ENCODE data around the gene CPT2.

Gene CPT2

GRCh38 chr1:53196485-53197290, at the start of gene CPT2:
Gene CPT2 (plus strand): TSS chr1:53196824. CDS start chr1:53196944, 120 bp downstream.
- peak; percentile 27 to 96 (median 86) for DNase-seq

- no peak for DNase-seq
These were observed 49.5 kb upstream of the CPT2 start for GRCh38 chr1:53147174-53147573.

DNA sequence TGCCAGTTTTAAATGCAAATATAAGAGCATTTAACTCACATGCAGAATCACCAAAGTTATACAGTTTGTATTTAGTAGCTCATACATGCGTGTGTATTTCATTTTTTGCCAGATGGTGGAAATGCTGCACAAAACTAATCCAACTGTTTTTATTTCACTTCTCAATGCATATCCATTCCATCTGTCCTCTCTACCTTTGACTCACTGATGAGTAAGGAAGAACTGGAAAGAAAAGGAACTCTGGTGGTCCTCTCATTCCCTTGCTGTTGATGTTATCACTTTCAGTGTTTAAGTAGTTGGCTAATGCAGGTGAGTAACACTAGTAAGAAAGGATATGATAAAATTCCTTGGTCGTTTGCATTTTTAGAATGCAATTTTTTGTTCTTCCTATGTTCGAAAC, 48.5 kb upstream of the CPT2 start:
- DNase-seq: no peak

DNA sequence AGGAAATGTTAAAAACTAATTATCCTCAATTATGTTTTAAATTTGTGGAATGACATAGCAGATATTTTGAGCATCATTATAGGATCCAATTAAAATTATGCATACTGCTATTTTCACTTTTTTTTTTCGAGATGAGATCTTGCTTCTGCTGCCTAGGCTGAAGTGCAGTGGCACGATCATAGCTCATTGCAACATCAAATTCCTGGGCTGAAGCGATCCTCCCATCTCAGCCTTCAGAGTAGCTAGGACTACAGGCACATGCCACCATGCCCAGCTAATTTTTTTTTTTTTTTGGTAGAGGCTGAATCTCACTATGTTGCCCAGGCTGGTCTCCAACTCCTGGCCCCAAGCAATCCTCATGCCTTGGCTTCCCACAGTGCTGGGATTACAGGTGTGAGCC, 42.9 kb upstream of the CPT2 start:
- DNase-seq: no peak

DNA sequence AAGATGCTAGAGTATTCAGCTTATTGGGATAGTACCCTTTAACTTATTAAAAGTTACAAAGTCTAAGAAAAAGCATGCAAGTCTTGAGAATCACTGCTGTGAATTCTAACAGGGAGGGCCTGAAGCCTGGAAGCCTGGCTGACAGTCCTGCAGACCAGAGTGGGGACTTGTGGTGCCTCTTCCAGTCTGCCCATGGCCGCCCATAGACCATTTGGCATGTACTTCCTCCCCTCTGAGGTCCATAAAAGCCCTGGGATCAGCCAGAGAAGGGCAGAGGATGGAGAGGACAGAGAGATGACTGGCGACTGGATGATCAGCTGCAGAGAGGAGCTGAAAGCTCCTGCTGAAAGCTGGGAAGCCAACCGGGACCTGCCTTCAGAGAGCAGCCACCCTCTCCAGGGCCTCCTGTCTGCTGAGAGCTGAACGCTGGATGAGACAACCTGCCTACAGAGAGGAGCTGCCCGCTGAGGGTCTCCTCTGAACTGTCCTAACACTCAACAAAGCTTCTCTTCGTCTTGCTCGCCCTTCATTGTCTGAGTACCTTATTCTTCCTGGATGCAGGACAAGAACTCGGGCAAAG, 41.7 kb upstream of the CPT2 start:
- no peak for DNase-seq

GRCh38 chr1:53155534-53155933, 41.1 kb upstream of the CPT2 start:
- DNase-seq: no peak

GRCh38 chr1:53155945-53156344, 40.7 kb upstream of the CPT2 start:
- DNase-seq: no peak

DNA sequence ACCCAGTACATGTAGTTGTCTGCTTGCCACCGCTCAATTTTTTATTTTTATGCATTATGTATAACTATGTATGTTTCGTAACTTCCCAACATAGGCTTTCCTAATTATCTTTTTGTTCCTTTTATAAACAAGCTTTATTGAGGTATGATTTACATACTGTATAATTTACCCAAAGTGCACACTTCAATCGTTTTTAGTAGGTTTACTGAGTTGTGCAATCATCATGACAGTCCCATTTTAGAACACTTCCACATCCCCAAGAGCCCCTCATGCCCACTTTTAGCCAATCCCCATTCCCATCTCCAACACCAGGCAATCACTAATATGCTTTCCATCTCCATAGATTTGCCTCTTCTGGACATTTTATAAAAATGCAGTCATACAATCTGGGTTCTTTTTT, 39.8 kb upstream of the CPT2 start:
- DNase-seq: no peak

GRCh38 chr1:53158900-53159299, 37.7 kb upstream of the CPT2 start:
- no peak for DNase-seq

GRCh38 chr1:53160924-53161378, 35.7 kb upstream of the CPT2 start:
- DNase-seq: no peak

GRCh38 chr1:53162621-53163020, 34.0 kb upstream of the CPT2 start:
- DNase-seq: no peak

DNA sequence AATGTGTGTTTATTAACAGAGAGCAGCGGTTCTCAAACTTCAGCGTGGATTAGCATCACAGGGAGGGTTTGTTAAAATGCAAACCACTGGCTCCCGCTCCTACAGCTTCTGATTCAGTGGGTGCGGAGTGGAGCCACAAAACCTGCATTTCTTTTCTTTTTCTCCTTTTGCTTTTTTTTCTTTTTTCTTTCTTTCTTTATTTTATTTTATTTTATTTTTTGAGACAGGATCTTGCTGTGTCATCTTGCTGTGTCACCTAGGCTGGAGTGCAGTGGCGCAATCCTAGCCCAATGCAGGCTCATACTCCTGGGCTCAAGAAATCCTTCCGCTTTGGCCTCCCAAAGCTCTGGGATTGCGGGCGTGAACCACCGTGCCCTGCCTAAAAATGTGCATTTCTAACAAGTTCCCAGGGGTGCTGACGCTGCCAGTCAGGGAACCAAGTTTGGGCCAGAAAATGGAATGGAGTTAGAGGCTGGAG, 33.3 kb upstream of the CPT2 start:
- no peak for DNase-seq

- no peak for DNase-seq
These were observed 31.1 kb upstream of the CPT2 start for GRCh38 chr1:53165408-53165961.

GRCh38 chr1:53166366-53166765, 30.3 kb upstream of the CPT2 start:
- no peak for DNase-seq

DNA sequence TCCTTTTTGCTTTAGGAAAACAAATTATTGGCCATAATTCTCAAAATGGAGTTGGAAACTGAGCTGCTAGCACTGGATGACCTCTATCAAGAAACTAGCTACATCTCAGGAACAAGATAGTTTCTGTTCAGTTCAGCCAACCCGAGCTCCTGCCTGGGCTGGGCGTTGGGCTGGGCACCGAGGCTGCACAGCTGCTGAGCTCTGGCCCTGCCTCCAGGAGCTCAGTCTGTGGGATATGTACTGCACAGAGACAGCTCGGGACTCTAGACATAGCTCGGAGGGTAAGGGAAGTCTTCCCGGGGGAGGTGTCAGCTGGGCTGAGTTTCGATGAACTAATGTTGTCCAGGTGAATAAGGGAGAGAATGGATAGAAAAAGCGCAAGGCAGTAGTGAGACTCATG, 29.7 kb upstream of the CPT2 start:
- DNase-seq: no peak

DNA sequence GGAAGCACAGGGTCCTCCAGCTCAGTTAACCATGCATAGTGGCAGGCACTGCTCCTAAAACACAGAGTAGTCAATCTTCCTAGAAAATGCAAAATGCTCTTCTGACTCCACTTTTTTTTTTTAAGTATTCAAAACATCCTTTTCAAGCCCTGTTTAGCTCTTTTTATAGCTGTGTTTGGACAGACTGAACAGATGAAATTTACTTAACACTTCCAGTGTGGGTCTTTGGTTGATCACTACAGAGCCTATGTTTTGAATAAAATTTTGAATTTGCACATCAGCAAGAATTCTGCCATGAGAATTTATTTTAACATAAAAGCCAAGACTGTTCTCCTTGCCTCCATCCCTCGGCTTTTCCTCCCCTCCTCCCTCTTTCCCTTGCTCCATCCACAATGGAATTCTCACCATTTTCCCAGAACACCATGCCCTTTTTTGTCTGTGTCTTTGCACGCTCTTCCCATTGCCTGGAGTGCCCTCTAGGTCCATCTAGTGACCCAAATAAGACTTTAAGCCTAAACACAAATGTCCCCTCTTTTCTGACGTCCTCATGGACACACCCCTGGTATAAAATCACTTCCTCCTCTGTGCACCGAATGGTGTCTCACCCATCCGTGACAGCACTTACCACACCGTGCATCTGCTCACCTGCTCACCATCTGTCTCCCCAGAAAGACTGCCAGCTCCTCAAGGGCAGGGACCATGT, 24.0 kb upstream of the CPT2 start:
- DNase-seq: no peak

DNA sequence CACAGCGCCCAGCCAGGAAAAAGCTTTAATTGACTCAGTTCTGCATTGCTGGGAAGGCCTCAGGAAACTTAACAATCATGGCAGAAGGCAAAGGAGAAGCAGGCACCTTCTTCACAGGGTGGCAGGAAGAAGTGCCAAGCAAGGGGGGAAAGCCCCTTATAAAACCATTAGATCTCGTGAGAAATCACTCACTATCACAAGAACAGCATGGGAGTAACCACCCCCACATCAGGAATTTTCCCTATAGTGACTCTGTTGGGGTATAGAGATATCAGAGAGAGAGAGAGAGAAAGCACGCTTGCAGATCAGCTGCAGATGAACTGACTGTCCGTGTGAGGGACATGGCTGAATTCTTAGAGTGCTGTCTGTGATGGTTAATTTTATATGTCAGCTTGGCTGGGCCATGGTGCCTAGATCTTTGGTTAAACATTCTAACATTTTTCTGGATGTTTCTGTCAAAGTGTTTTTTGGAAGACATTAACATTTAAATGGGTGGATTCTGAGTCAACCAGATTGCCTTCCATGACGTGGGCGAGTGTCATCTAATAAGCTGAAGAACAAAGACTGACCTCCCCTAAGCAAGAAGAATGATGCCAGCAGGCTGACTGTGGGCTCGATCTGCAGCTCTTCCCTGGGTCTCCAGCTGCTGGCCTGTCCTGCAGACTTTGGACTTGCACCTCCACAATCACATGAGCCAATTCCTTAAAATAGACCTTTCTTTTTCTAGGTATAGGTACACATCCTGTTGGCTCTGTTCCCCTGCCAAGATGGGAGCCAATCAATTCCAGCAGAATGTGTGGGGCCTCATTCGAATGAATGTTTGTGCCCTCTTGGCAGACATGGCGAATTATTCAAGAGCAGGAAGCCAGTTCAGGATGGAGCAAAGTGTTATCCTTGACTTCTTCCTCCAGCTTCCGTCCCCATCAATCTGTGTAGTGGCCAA, 21.4 kb upstream of the CPT2 start:
- DNase-seq: no peak

- DNase-seq: peak in 9 of 58 donors; percentile 3 to 28 (median 11)
These were observed 20.0 kb upstream of the CPT2 start for GRCh38 chr1:53176452-53177208.

DNA sequence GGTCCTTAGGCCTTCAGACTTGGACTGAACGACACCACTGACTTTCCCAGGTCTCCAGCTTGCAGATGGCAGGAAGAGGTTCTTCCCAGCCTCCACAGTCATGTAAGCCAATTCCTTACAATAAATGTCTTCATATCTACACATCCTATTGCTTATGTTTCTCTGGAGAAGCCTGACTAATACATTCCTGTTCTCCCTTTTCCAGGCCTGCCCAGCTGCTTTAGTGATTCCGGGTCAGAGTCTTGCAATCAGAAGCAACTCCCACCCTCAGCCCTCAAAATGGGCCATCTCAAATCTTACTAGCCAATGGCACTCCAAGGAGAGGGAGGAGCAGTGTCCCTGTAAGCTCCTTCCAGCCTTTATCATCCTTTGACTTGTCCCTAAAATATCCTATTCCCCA, 16.4 kb upstream of the CPT2 start:
- DNase-seq: no peak

- no peak for DNase-seq
These were observed 15.7 kb upstream of the CPT2 start for GRCh38 chr1:53180951-53181350.
